Stimulated activated CD8-positive, alpha-beta memory T cell treated with anti-CD3 and anti-CD28 coated beads, Interleukin-4, amount 100 ng/mL, for 4 hours (primary cell): ENCODE data around the gene SFTPA2.
A peak's percentile ranks its signal among the peaks of the same experiment; 100 is the strongest.
"Not testable (repeated sequence)": the region's sequence is repeated elsewhere in the genome, so short reads cannot be mapped to it uniquely, and the experiment has no call there.

Experiments
- DNase-seq, 2 donors: peaks; one replicate each; pipeline ENCODE4 v3.0.0-alpha.2; 2020; ENCODE audit warnings: low read depth in 2 of 2, low spot score in 1 of 2

The SFTPA2 gene

GRCh38 chr10:79560160-79560709, at the start of gene SFTPA2:
SFTPA2 (minus strand) TSS chr10:79560407; CDS start chr10:79559483, 924 bp downstream.
- DNase-seq: no peak

GRCh38 chr10:79608505-79609375, 48.5 kb upstream of the SFTPA2 start:
- DNase-seq: no peak

- no peak for DNase-seq
These were observed 45.1 kb upstream of the SFTPA2 start for GRCh38 chr10:79605308-79605707.

GRCh38 chr10:79604294-79604693, 44.1 kb upstream of the SFTPA2 start:
- DNase-seq: no peak

GRCh38 chr10:79602953-79603352, 42.7 kb upstream of the SFTPA2 start:
- no peak for DNase-seq

- no peak for DNase-seq
These were observed 41.7 kb upstream of the SFTPA2 start for GRCh38 chr10:79601939-79602338.

GRCh38 chr10:79599644-79600043, 39.4 kb upstream of the SFTPA2 start:
- not testable (repeated sequence) for DNase-seq

GRCh38 chr10:79595510-79595909, 35.3 kb upstream of the SFTPA2 start:
- DNase-seq: no peak

GRCh38 chr10:79594565-79594964, 34.4 kb upstream of the SFTPA2 start:
- not testable (repeated sequence) for DNase-seq

GRCh38 chr10:79593377-79593776, 33.2 kb upstream of the SFTPA2 start:
- DNase-seq: no peak

- DNase-seq: no peak
These were observed 28.6 kb upstream of the SFTPA2 start for GRCh38 chr10:79588800-79589199.

- no peak for DNase-seq
These were observed 26.7 kb upstream of the SFTPA2 start for GRCh38 chr10:79586933-79587332.

- DNase-seq: no peak
These were observed 25.8 kb upstream of the SFTPA2 start for GRCh38 chr10:79585870-79586527.

GRCh38 chr10:79583488-79584024, 23.3 kb upstream of the SFTPA2 start:
- no peak for DNase-seq

- not testable (repeated sequence) for DNase-seq
These were observed 22.7 kb upstream of the SFTPA2 start for GRCh38 chr10:79582954-79583353.

GRCh38 chr10:79582096-79582495, 21.9 kb upstream of the SFTPA2 start:
- DNase-seq: no peak

- no peak for DNase-seq
These were observed 20.8 kb upstream of the SFTPA2 start for GRCh38 chr10:79581044-79581443.

GRCh38 chr10:79579361-79579760, 19.2 kb upstream of the SFTPA2 start:
- DNase-seq: no peak

GRCh38 chr10:79570624-79571023, 10.4 kb upstream of the SFTPA2 start:
- not testable (repeated sequence) for DNase-seq

- no peak for DNase-seq
These were observed 3.2 kb upstream of the SFTPA2 start for GRCh38 chr10:79563426-79563825.

GRCh38 chr10:79562135-79562756, 2.0 kb upstream of the SFTPA2 start:
- peak in 1 of 2 donors; percentile 8 for DNase-seq
